Mesothelial cell of epicardium (in vitro differentiated cells): ENCODE measurements around the gene ADARB1. TPM values are rescaled to one million over a fixed set of nuclear protein-coding genes. Genes with fewer than 3 reads are reported as not detected.

Source experiments
- DNase-seq, 2 experiments: peaks; one replicate each; pipeline ENCODE4 v3.0.0; 2021; ENCODE audit warnings: low spot score in 2 of 2; ENCODE audit not compliant: unreplicated experiment in 2 of 2
- H3K27ac Mint-ChIP-seq: 2 replicates; pipeline ENCODE4 v1.8.0; 2021; ENCODE audit warnings: mixed read lengths
- H3K27me3 Mint-ChIP-seq: 2 replicates; pipeline ENCODE4 v1.8.0; 2021; ENCODE audit warnings: low read depth, mixed read lengths
- H3K36me3 Mint-ChIP-seq: 2 replicates; pipeline ENCODE4 v1.8.0; 2021; ENCODE audit warnings: mixed read lengths
- H3K4me1 Mint-ChIP-seq: 2 replicates; pipeline ENCODE4 v1.8.0; 2021; ENCODE audit warnings: mixed read lengths
- H3K4me3 Mint-ChIP-seq: 2 replicates; pipeline ENCODE4 v1.8.0; 2021; ENCODE audit warnings: mild to moderate bottlenecking, moderate library complexity, mixed read lengths
- H3K9me3 Mint-ChIP-seq: 2 replicates; pipeline ENCODE4 v1.8.0; 2021; ENCODE audit warnings: mixed read lengths
- total RNA-seq: library from RNA; stranded (reverse); gene quantifications from 3 replicates; pipeline ENCODE4 v1.2.1, GENCODE V29; 2021
- TF ChIP-seq, protein P1 (sequence below): fragments of 200-600 bp; sonication (generic); IDR thresholded peaks from one replicate; pipeline ENCODE4 v1.5.0; 2021; ENCODE audit warnings: antibody characterized with exemption; ENCODE audit not compliant: unreplicated experiment

Gene ADARB1
- total RNA-seq, 1 donor from 2014 or later, result 26.5 TPM

- Mint-ChIP-seq H3K4me1 (peaks cover 21% of the 10 kb centered on the region), H3K27ac (no peak overlapping the region), H3K4me3 (no peak overlapping the region), H3K9me3 (no peaks in the 10 kb centered on the region), H3K27me3 (no peaks in the 10 kb centered on the region), H3K36me3 (no peaks in the 10 kb centered on the region)
- no peak for DNase-seq
- TF ChIP-seq, protein P1, sequence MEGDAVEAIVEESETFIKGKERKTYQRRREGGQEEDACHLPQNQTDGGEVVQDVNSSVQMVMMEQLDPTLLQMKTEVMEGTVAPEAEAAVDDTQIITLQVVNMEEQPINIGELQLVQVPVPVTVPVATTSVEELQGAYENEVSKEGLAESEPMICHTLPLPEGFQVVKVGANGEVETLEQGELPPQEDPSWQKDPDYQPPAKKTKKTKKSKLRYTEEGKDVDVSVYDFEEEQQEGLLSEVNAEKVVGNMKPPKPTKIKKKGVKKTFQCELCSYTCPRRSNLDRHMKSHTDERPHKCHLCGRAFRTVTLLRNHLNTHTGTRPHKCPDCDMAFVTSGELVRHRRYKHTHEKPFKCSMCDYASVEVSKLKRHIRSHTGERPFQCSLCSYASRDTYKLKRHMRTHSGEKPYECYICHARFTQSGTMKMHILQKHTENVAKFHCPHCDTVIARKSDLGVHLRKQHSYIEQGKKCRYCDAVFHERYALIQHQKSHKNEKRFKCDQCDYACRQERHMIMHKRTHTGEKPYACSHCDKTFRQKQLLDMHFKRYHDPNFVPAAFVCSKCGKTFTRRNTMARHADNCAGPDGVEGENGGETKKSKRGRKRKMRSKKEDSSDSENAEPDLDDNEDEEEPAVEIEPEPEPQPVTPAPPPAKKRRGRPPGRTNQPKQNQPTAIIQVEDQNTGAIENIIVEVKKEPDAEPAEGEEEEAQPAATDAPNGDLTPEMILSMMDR, result no peak
These were observed 50.2 kb downstream of the ADARB1 start for GRCh38 chr21:45124596-45124995.

DNA sequence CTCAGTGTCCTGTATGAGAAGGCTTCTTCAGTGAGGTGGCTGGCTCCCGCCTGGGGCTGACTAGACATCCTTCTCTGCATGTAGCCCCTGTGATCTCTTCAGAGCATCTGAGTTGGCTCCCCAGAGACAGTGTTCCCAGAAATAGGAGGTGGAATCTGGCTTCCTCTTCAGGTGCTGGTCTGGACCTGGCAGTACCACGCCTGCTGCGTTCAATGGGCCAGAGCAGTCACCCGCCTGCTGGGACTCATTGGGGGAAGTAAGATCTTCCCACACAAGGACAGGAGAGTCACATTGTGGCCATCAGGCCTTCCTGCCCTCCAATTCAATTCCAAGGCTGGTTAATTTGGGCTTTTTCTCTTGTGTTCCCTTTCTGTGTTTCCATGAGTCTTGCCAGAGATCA, 51.0 kb downstream of the ADARB1 start:
- no peaks in the 10 kb centered on the region for H3K27me3 Mint-ChIP-seq
- no peaks in the 10 kb centered on the region for H3K36me3 Mint-ChIP-seq

DNA sequence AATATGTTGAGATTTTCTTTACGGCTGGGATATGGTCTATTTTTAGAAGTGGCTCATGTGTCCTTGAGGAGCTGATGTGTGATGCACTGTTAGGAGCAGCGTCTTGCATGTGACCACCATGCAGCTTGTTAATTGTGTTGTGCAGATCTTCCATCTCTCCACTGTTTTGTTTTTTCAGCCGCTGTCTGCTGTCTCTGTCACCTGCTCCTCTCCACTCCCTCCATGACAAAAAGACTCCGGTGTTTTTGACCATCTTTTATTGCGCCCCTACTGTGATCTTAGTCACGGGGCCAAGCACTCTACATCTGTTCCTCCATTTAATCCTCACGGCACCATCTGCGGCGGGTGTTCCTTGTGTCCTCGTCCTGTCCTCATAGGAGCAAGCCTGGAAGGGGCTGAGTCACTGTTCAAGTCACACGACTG, 51.8 kb downstream of the ADARB1 start:
- DNase-seq, result no peak
- TF ChIP-seq, protein P1, result no peak
- Mint-ChIP-seq H3K36me3 (no peaks in the 10 kb centered on the region), H3K27ac (no peak overlapping the region), H3K27me3 (no peaks in the 10 kb centered on the region), H3K4me3 (no peak overlapping the region), H3K4me1 (peaks cover 28% of the 10 kb centered on the region), H3K9me3 (no peaks in the 10 kb centered on the region)

More for the DNA sequence above, 51.0 kb downstream of the ADARB1 start:
- Mint-ChIP-seq H3K27ac (no peak overlapping the region), H3K4me1 (peaks cover 28% of the 10 kb centered on the region), H3K9me3 (no peaks in the 10 kb centered on the region), H3K4me3 (no peak overlapping the region)
- no peak for DNase-seq
- TF ChIP-seq, protein P1, result no peak

GRCh38 chr21:45126983-45127382, 52.6 kb downstream of the ADARB1 start:
- Mint-ChIP-seq H3K9me3 (no peaks in the 10 kb centered on the region), H3K36me3 (no peaks in the 10 kb centered on the region), H3K27ac (no peak overlapping the region), H3K27me3 (no peaks in the 10 kb centered on the region), H3K4me3 (no peak overlapping the region), H3K4me1 (peaks cover 24% of the 10 kb centered on the region)
- TF ChIP-seq, protein P1, result no peak
- no peak for DNase-seq

- Mint-ChIP-seq H3K4me1 (peaks cover 29% of the 10 kb centered on the region), H3K27me3 (no peaks in the 10 kb centered on the region), H3K27ac (no peak overlapping the region), H3K4me3 (no peak overlapping the region), H3K9me3 (no peaks in the 10 kb centered on the region), H3K36me3 (no peaks in the 10 kb centered on the region)
- DNase-seq, result no peak
- TF ChIP-seq, protein P1, result no peak
These were observed 53.6 kb downstream of the ADARB1 start for GRCh38 chr21:45127937-45128336.

DNA sequence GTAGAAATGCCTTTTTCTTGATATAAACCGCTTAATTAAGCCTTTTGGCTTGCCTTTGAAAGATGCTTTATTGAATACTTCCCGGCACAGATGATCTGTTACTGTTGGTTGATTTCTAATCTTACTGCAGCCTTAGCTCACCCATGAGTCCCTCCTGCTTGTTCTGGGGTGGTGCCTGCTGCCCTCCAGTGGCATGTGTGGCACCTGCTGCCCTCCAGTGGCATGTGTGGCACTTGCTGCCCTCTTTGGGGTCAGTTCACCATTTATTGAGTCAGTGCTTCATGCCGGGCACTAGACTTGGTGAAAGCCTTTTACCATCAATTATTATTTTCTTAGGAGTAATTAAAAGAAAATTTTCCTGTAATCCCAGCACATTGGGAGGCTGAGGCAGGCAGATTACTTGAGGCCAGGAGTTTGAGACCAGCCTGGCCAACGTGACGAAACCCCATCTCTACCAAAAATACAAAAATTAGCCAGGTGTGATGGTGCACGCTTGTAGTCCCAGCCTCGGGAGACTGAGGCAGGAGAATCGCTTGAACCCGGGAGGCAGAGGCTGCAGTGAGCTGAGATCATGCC, 54.3 kb downstream of the ADARB1 start:
- H3K4me1 Mint-ChIP-seq, result peaks cover 31% of the 10 kb centered on the region
- no peak for DNase-seq
- H3K36me3 Mint-ChIP-seq, result no peaks in the 10 kb centered on the region
- no peaks in the 10 kb centered on the region for H3K9me3 Mint-ChIP-seq
- TF ChIP-seq, protein P1, result peak; percentile 36
- H3K27me3 Mint-ChIP-seq, result no peaks in the 10 kb centered on the region
- peak overlapping the region; percentile 17 for H3K27ac Mint-ChIP-seq
- H3K4me3 Mint-ChIP-seq, result no peak overlapping the region
